Hematopoietic multipotent progenitor cell treated with erythropoietin and hydrocortisone succinate and interleukin-3 and kit ligand, for 4 days (in vitro differentiated cells): ENCODE results near the gene NUDT13.
A peak's percentile ranks its signal among the peaks of the same experiment; 100 is the strongest.
"Not testable (repeated sequence)": the region's sequence is repeated elsewhere in the genome, so short reads cannot be mapped to it uniquely, and the experiment has no call there.

ENCODE experiments used
- DNase-seq: peaks from one replicate; pipeline ENCODE4 v3.0.0-alpha.2; 2015

NUDT13 gene

GRCh38 chr10:73106301-73106700, 4.0 kb upstream of the NUDT13 start:
- no peak for DNase-seq

DNA sequence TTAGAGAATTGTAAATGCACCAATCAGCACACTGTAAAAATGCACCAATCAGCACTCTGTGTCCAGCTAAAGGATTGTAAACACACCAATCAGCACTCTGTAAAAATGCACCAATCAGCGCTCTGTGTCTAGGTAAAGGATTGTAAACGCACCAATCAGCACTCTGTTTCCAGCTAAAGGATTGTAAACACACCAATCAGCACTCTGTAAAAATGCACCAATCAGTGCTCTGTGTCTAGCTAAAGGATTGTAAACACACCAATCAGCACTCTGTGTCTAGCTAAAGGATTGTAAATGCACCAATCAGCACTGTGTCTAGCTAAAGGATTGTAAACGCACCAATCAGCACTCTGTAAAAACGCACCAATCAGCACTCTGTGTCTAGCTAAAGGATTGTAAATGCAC, 1.0 kb upstream of the NUDT13 start:
- DNase-seq = not testable (repeated sequence)

- not testable (repeated sequence) for DNase-seq
Measured at GRCh38 chr10:73112032-73112431, 1.8 kb downstream of the NUDT13 start.

DNA sequence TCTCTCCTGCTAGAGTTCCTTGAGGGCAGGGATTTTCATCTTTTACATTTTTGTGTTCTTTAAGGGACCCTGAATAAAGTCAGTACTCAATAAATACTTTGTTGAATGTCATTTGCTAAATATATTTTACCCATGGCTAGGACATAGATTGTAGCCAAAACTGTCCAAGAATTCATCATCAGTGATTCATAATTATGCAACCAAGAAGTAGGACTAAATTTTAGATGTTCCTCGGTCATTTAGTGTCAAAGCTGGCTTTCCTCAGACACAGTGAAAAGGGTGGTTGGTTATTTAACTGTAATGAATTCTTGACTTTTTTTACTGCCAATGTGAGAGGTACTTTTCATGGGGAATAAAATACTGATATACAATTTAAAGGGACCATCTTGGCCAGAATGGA, 3.3 kb downstream of the NUDT13 start:
- DNase-seq = no peak

DNA sequence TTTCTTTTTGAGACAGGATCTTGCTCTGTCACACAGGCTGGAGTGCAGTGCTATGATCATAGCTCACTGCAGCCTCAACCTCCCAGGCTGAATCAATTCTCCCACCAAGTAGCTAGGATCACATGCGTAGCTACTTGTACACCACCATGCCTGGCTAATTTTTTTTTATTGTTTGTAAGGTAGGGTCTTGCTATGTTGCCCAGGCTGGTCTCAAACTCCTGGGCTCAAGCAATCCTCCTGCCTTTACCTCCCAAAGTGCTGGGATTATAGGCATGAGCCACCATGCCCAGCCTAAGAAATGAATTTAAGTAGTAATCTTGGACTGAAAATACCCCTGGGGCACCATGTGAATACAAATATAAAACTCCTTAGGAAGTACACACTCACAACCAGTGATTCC, 5.8 kb downstream of the NUDT13 start:
- no peak for DNase-seq

- no peak for DNase-seq
Measured at GRCh38 chr10:73117976-73118743, 7.9 kb downstream of the NUDT13 start.

- no peak for DNase-seq
Measured at GRCh38 chr10:73119457-73119856, 9.2 kb downstream of the NUDT13 start.

GRCh38 chr10:73119952-73120351, 9.7 kb downstream of the NUDT13 start:
- DNase-seq = no peak

- DNase-seq = no peak
Measured at GRCh38 chr10:73126343-73126742, 16.1 kb downstream of the NUDT13 start.

DNA sequence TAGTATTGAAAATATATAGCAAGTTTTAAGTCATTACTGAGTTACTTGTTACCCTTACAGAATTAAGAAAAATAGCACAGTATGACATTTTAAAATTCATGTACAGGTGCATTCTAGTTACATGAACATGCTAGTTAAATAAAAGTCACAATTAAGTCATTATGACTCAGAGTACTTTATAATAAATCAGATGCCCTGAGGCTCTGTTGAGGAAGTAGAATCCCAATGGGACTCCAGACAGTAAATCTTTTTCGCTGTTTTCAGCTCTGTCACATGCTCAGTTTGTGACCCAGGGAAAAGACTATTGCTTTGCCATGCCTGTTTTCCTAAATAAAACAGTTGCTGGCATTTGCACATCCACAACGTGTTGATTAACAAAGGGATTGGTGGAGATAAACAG, 21.0 kb downstream of the NUDT13 start:
- DNase-seq = no peak

DNA sequence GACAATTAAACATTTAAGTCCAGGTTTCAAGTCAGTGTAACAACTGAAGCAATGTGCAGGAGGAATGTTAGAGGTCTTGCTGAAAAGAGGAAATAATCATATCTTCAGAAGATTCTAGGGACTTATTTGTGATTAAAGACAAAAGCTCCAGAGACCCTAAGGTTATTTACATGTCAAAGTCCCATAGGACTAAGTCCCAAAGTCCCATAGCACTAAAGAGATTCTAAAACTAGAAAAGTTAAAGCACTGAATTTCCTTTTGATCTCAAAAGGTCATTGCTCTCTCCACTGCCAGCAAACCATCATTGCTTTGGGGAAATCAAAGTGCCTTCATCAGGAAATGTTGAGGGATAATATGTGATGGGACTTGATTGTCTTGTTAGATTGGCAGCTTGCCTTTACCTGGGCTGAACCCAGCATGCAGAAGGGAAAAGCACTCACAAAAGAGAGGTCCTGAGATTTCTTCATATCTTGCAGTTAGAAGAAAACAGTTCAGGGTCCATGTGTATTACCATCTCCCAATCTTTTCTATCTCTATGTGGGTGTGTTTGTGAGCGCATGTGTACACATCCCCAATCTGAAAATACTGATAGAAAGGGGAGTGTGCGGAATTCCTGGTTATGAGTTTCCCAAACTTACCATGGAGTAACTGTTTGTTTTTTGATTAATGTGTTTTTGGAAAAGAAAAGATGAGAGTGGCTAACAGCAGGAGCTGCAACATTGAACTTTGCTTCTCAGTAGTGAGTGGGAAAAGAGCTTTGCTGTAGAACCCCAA, 21.8 kb downstream of the NUDT13 start:
- DNase-seq = no peak

- DNase-seq = no peak
Measured at GRCh38 chr10:73134727-73135126, 24.5 kb downstream of the NUDT13 start.

DNA sequence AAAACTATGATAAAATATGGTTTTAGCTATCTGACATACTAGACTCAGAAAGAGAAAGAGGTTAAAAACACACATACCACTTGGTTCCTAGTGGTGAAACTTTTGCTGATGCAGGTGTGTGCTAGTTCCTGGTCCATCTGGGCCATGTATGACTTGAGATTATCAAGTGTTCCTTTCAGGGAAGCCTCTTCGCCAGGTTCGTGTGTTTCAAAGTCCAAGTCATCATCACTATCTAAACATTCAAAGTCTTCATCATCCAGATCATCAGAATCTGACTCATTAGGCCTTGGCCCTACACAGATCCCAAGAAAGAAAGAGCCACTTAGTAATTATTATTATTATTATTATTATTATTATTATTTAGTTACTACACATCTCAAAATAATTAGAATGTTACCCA, 26.4 kb downstream of the NUDT13 start:
- DNase-seq = no peak

DNA sequence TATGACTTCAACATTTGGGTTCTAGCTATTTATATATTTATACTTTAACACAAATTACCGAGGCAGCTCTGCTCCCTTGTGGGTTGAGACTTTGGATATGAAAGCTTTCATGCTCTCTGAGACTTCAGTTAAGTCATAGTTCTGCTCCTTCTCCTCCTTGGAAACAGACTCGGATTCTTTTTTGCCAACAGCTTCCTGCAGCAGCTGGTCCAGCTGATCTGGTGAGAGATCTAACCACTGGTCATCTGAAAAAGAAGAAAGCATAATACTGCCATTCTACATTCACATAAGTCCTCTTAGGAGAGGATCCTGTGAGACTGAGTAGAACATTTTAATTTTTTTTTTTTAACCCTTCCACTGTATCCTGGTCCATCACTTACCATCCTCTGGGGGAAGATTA, 29.0 kb downstream of the NUDT13 start:
- DNase-seq = no peak

DNA sequence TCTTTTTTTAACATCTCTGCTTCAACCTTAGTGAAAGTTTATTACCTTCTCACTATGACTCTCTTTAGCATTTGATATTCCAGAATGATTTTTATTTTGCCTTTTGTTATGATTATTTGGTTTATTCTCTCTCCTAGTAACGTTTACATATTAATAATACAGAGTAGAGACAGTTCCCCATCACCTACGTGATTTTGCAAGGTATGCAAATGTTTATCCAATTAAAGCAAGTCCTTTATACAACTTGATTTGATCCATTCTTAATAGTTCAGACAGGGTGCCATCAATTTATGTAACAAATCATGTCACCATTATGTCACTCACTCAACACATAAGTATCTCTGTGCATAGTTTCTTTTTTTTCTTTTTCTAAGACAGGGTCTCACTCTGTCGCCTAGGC, 31.3 kb downstream of the NUDT13 start:
- DNase-seq = no peak

DNA sequence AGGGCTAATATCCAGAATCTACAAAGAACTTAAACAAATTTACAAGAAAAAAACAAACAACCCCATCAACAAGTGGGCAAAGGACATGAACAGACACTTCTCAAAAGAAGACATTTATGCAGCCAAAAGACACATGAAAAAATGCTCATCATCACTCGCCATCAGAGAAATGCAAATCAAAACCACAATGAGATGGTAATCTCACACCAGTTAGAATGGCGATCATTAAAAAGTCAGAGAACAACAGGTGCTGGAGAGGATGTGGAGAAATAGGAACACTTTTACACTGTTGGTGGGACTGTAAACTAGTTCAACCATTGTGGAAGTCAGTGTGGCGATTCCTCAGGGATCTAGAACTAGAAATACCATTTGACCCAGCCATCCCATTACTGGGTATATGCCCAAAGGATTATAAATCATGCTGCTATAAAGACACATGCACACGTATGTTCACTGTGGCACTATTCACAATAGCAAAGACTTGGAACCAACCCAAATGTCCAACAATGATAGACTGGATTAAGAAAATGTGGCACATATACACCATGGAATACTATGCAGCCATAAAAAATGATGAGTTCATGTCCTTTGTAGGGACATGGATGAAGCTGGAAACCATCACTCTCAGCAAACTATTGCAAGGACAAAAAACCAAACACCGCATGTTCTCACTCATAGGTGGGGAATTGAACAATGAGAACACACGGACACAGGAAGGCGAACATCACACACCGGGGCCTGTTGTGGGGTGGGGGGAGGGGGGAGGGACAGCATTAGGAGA, 40.6 kb downstream of the NUDT13 start:
- not testable (repeated sequence) for DNase-seq

GRCh38 chr10:73152009-73152408, 41.8 kb downstream of the NUDT13 start:
- no peak for DNase-seq

- DNase-seq = no peak
Measured at GRCh38 chr10:73156054-73156453, 45.8 kb downstream of the NUDT13 start.

DNA sequence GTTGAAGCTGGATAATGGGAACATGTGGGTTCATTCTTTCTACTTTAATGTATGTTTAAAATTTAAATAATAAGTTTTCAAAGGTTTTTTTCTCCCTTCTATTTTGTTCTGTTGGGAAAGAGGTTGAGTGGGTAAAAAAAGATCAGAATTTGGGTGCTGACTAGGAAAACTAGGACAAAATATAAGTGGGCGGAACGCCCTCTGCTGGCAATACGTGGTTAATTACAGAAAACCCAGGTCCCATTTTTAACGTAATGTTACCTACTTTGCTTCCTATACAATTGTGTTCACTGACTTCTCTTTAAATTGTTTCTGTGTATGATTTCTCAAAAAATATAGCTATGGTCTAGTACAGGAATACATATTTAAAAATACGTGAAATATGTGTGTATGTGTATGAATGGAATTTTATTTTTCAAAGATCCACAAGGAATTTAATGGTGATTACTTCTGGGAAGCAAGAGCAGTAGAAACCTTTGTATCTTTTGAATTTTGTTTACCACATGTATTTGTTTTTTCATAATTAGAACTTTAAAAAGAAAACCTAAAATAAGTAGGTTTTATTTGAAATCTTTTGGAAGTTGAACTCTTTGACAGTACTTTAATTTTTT, 48.9 kb downstream of the NUDT13 start:
- peak; percentile 73 for DNase-seq

DNA sequence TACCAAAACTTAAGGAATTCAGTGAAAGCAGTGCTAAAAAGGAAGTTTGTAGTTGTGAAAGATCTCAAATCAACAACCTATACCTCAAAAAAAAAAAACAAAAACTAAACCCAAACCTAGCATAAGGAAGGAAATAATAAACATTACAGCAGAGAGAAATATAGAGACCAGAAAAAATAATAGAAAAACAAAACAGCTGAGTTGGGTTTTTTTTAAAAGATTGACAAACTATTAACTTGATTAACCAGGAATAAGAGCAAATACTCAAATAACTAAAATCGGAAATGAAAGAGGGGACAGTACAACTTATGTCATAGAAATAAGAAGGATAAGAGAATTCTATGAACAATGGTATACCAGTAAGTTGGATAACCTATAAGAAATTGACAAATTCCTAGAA, 50.8 kb downstream of the NUDT13 start:
- DNase-seq = no peak

- no peak for DNase-seq
Measured at GRCh38 chr10:73161662-73162061, 51.4 kb downstream of the NUDT13 start.

DNA sequence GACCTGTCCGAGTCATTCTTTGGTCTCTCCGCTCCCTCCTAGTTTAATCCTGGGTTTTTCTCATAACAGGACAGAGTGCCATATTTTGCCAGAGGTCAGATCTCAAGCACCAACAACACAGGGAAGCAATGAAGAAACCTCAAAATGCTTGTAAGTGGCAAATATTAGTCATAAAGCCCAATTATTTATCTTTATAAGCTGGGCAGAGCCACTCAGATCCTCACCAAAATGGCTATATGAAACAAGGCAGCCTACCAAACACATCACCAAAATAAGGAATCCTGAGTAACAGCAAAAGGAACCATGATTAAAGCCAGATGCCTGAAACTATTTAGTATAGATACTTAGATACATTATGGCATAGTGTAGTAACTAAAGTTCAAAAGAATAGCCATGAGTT, 52.8 kb downstream of the NUDT13 start:
- DNase-seq = no peak

GRCh38 chr10:73166972-73167371, 56.7 kb downstream of the NUDT13 start:
- no peak for DNase-seq
